PC-3 (cell line): ENCODE data around the gene IFNA5. TPM values are rescaled to one million over a fixed set of nuclear protein-coding genes. Genes with fewer than 3 reads are reported as not detected.

Experiments
- ATAC-seq: fragments of 200-7000 bp; cut with Tn5 transposase; 2 replicates; pipeline ENCODE4 v1.9.1; 2020; ENCODE audit warnings: mild to moderate bottlenecking, moderate library complexity
- Bru-seq: library from RNA; stranded (reverse); fragments of 400-500 nt; gene quantifications from one replicate; lab custom pipeline; 2021; lab: Mats Ljungman, UMichigan
- BruChase-seq, 2 experiments: library from RNA; stranded (reverse); fragments of 400-500 nt; gene quantifications; one replicate each; lab custom pipeline; 2021; lab: Mats Ljungman, UMichigan
- BruUV-seq: library from RNA; stranded (reverse); fragments of 400-500 nt; replicated peaks from 2 replicates; lab custom pipeline; 2021; lab: Mats Ljungman, UMichigan
- CTCF ChIA-PET: fragments of 300-600 bp; sonication (Branson Sonifier 250); formaldehyde crosslinking; loops from one replicate; lab custom pipeline; 2022; ENCODE audit warnings: antibody characterized with exemption; lab: Charles Lee
- POLR2A ChIA-PET: fragments of 300-600 bp; sonication (Branson Sonifier 250); formaldehyde crosslinking; loops from one replicate; lab custom pipeline; 2022; ENCODE audit warnings: antibody characterized with exemption; ENCODE audit not compliant: unreplicated experiment; lab: Charles Lee
- DNase-seq: peaks from one replicate; pipeline ENCODE4 v3.0.0-alpha.2; 2015
- H2AFZ ChIP-seq: fragments of 300-600 bp; sonication (generic); 2 replicates; pipeline ENCODE4 v1.6.0; 2016; ENCODE audit warnings: antibody characterized with exemption, low read length
- H3F3A ChIP-seq: fragments of 300-600 bp; sonication (generic); one replicate; pipeline ENCODE4 v1.6.0; 2017; ENCODE audit warnings: antibody characterized with exemption, low read length, control low read depth, mild to moderate bottlenecking; ENCODE audit not compliant: unreplicated experiment
- H3K27ac ChIP-seq: fragments of 300-600 bp; sonication (generic); 2 replicates; pipeline ENCODE4 v1.5.1; 2016; ENCODE audit warnings: mild to moderate bottlenecking, low read length
- H3K27me3 ChIP-seq: fragments of 300-600 bp; sonication (generic); 2 replicates; pipeline ENCODE4 v1.6.1; 2016; ENCODE audit warnings: low read length, mixed read lengths
- H3K36me3 ChIP-seq: fragments of 300-600 bp; sonication (generic); 2 replicates; pipeline ENCODE4 v1.6.1; 2016; ENCODE audit warnings: low read depth, mixed run types, low read length, mixed read lengths
- H3K4me1 ChIP-seq: fragments of 300-600 bp; sonication (generic); 2 replicates; pipeline ENCODE4 v1.5.1; 2016; ENCODE audit warnings: low read length; ENCODE audit not compliant: insufficient read depth
- H3K4me2 ChIP-seq: fragments of 300-600 bp; sonication (generic); 2 replicates; pipeline ENCODE4 v1.6.0; 2016; ENCODE audit warnings: low read length
- H3K4me3 ChIP-seq: fragments of 300-600 bp; sonication (generic); 2 replicates; pipeline ENCODE4 v1.5.1; 2016; ENCODE audit warnings: mild to moderate bottlenecking, low read length, mixed read lengths
- H3K79me2 ChIP-seq: fragments of 300-600 bp; sonication (generic); 2 replicates; pipeline ENCODE4 v1.6.1; 2017; ENCODE audit warnings: low read length, mixed read lengths
- H3K9ac ChIP-seq: fragments of 300-600 bp; sonication (generic); 2 replicates; pipeline ENCODE4 v1.6.0; 2016; ENCODE audit warnings: mild to moderate bottlenecking, low read length
- H3K9me2 ChIP-seq: fragments of 300-600 bp; sonication (generic); replicated peaks from 2 replicates; pipeline ENCODE4 v1.6.1; 2016; ENCODE audit warnings: mixed run types, low read length, mixed read lengths
- H3K9me3 ChIP-seq: fragments of 300-600 bp; sonication (generic); 2 replicates; pipeline ENCODE4 v1.6.1; 2016; ENCODE audit warnings: low read length, mixed read lengths
- H4K20me1 ChIP-seq: fragments of 300-600 bp; sonication (generic); 2 replicates; pipeline ENCODE4 v1.6.1; 2016; ENCODE audit warnings: low read length, mixed read lengths
- CTCF ChIP-seq: fragments of 300-600 bp; sonication (generic); conservative IDR thresholded peaks from 2 replicates; pipeline ENCODE4 v1.5.1; 2017; ENCODE audit warnings: antibody characterized with exemption, low read depth, mild to moderate bottlenecking, low read length
- EZH2 ChIP-seq: fragments of 300-600 bp; sonication (generic); IDR thresholded peaks from one replicate; pipeline ENCODE4 v1.6.1; 2017; ENCODE audit warnings: antibody characterized with exemption, mild to moderate bottlenecking, low read length; ENCODE audit not compliant: unreplicated experiment
- EZH2phosphoT487 ChIP-seq: fragments of 300-600 bp; sonication (generic); IDR thresholded peaks from 2 replicates; pipeline ENCODE4 v1.6.1; 2018; ENCODE audit warnings: mild to moderate bottlenecking, antibody characterized with exemption, low read length, borderline replicate concordance
- intact Hi-C: fragments of 100-400 bp; cut with micrococcal nuclease; formaldehyde crosslinking; loops from 2 replicates; pipeline ENCODE4 v1.9.0; 2023
- long read RNA-seq: library from polyadenylated mRNA; unstranded; transcript quantifications from one replicate; pipeline ENCODE4 v2.0.0, GENCODE V29; 2021; ENCODE audit not compliant: unreplicated experiment
- total RNA-seq: library from RNA; depleted of rRNA; stranded (reverse); fragments of >200 nt; gene quantifications from 2 replicates; pipeline ENCODE4 v1.2.3, GENCODE V29; 2014; rRNA removed

The IFNA5 gene
- not detected in 2 replicates for total RNA-seq
- Bru-seq, nascent RNA: percentile 21 among the genes with signal in this experiment
- BruChase-seq, experiment 1, labeled RNA remaining after a 6-hour chase: percentile 34 among the genes with signal in this experiment
- percentile 49 among the genes with signal in this experiment for BruChase-seq, experiment 2, labeled RNA remaining after a 2-hour chase
- long read RNA-seq: 0 reads

GRCh38 chr9:21305213-21305612, at the start of gene IFNA5:
IFNA5 (minus strand) TSS chr9:21305313; CDS start chr9:21305256, 57 bp downstream.
- TF ChIP-seq EZH2: no peak
- no peak for TF ChIP-seq CTCF
- no peak for TF ChIP-seq EZH2phosphoT487
- ATAC-seq (no peak), DNase-seq (no peak)
- Histone ChIP-seq H3K36me3 (no peaks in the 10 kb centered on the region), H3K4me1 (no peaks in the 10 kb centered on the region), H3K4me2 (no peak within 1 kb of the TSS), H4K20me1 (no peaks in the 10 kb centered on the region), H3K4me3 (no peak within 1 kb of the TSS), H3K27ac (no peak within 1 kb of the TSS), H3K27me3 (peaks cover 69% of the 10 kb centered on the region), H3K9me2 (no peaks in the 10 kb centered on the region), H3K79me2 (no peaks in the 10 kb centered on the region), H3F3A (no peaks in the 10 kb centered on the region), H3K9ac (no peak within 1 kb of the TSS), H2AFZ (no peak within 1 kb of the TSS), H3K9me3 (no peaks in the 10 kb centered on the region)
- POLR2A ChIA-PET: no interaction called here
- BruUV-seq: no TSS peak
- CTCF ChIA-PET: no interaction called here
- intact Hi-C loops: no loop called here

GRCh38 chr9:21350787-21351186, 45.7 kb upstream of the IFNA5 start, which contains the start of gene IFNA6:
IFNA6 (minus strand) TSS chr9:21350887; CDS start chr9:21350887, 0 bp downstream.
- BruUV-seq: no TSS peak
- Histone ChIP-seq H3K9me3 (no peaks in the 10 kb centered on the region), H3K79me2 (no peaks in the 10 kb centered on the region), H3K9me2 (no peaks in the 10 kb centered on the region), H3K4me1 (peaks cover 6% of the 10 kb centered on the region), H3K9ac (no peak within 1 kb of the TSS), H3K4me2 (no peak within 1 kb of the TSS), H2AFZ (no peak within 1 kb of the TSS), H3K36me3 (no peaks in the 10 kb centered on the region), H3K27ac (no peak within 1 kb of the TSS), H3K4me3 (no peak within 1 kb of the TSS), H4K20me1 (no peaks in the 10 kb centered on the region), H3K27me3 (no peaks in the 10 kb centered on the region), H3F3A (no peaks in the 10 kb centered on the region)
- TF ChIP-seq EZH2 (no peak), EZH2phosphoT487 (no peak), CTCF (no peak)
- DNase-seq (no peak), ATAC-seq (no peak)
- intact Hi-C loops: no loop called here
- POLR2A ChIA-PET: no interaction called here
- CTCF ChIA-PET: no interaction called here

GRCh38 chr9:21348430-21348970, 43.4 kb upstream of the IFNA5 start:
- intact Hi-C loops: no loop called here
- Histone ChIP-seq H3K27ac (no peak overlapping the region), H3K4me2 (no peak overlapping the region), H3K9me3 (no peaks in the 10 kb centered on the region), H3F3A (no peaks in the 10 kb centered on the region), H2AFZ (no peak overlapping the region), H3K27me3 (no peaks in the 10 kb centered on the region), H3K36me3 (no peaks in the 10 kb centered on the region), H3K79me2 (no peaks in the 10 kb centered on the region), H3K9ac (no peak overlapping the region), H4K20me1 (no peaks in the 10 kb centered on the region), H3K9me2 (no peaks in the 10 kb centered on the region), H3K4me1 (peaks cover 6% of the 10 kb centered on the region), H3K4me3 (no peak overlapping the region)
- BruUV-seq: no TSS peak
- TF ChIP-seq EZH2phosphoT487 (no peak), EZH2 (no peak), CTCF (no peak)
- ChIA-PET CTCF (no interaction called here), POLR2A (no interaction called here)
- no peak for ATAC-seq
- DNase-seq: no peak
